AG09319 (cell line): Measurements from ENCODE around the gene TRMT11.

Source experiments
- DNase-seq: peaks from one replicate; pipeline ENCODE4 v3.0.0-alpha.2; 2010; ENCODE audit warnings: low read depth; ENCODE audit errors: extremely low read depth
- CTCF ChIP-seq: IDR thresholded peaks from 2 replicates; pipeline ENCODE4 v1.5.1; 2011; ENCODE audit warnings: low read depth, mild to moderate bottlenecking, inconsistent platforms, low read length, moderate library complexity

Gene TRMT11

DNA sequence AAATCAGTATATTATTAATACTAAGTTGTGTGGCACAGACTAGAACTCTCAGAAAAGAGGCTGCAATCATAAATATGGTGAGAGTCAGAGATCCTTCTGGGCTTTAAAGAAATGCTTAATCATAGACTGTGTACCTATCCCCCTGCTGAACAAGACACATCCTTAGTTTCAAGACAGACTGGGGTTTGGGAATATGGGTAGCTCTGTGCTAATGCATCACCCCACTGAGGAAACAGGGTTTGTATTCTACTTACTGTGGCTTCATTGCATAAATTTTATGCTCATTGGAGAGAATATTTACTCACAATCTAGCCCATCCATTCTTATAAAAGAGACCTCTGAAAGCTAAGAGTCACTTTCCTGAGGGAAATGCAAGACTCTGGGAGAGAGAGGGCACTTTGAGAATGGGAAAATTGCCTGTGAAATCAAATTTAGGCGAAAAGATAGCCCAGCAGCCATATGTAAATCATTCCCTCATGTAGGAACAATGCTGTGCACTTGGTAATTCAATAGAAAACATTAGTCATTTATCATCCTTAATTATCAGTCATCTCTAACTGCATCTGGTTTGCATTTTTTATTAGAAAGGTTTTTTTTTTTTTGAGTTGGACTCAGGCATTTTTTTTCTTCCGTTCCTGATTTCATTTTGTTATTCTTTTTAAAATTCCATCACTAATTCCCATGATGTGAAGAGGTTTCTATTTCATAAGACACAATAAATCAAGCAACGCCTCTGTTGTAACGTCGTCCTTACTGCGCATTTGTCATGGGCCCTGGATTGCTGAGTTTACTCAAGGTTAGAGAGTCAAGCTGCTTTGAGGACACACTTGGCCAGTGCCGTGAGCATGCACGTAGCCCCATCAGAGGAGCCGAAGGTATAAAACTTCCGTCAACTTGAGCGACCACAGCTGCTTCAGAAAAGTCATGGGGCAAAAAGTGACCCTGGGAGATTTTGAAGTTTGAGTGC, 91.8 kb downstream of the TRMT11 start:
- TF ChIP-seq CTCF = no peak
- DNase-seq = peak; percentile 62

DNA sequence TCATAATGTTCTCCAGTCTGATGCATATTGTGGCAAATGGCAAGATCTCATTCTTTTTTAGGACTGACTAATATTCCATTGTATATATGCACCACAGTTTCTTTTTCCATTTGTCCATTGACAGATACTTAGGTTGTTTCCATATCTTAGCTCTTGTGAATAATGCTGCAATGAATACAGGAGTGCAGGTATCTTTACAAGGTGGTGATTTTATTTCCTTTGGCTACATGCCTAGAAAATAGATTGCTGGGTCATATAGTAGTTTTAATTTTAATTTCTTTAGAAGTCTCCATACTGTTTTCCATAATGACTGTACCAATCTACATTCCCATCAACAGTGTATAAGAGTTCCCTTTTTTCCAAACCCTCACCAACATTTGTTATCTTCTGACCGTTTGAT, 97.5 kb downstream of the TRMT11 start:
- DNase-seq = no peak
- no peak for TF ChIP-seq CTCF

GRCh38 chr6:126086560-126086959, 100.2 kb downstream of the TRMT11 start:
- no peak for TF ChIP-seq CTCF
- no peak for DNase-seq
